Islet precursor cell (in vitro differentiated cells): Measurements from ENCODE around the gene SKAP1.

Source experiments
- DNase-seq: peaks from one replicate; pipeline ENCODE4 v3.0.0-alpha.2; 2018

SKAP1 gene

DNA sequence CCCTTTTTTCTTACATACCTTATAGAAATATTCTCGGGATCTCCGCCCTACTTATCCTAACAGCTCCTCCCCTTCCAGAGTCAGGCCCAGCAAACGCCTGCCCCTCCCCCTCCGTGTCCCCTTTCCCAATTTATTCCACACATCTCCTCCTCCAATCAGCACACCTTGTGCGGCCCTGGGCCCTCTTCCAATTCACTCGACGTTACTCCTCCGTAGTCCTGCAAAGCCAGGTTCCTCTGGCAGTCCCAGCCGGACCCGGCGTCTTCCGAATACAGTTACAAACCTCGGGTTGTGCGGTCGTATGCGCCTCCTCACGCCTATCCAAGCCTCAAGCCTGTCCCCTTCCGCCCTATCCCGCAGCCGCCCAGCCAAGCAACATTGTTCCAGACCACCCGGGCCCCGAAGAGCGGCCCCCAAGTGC is 329.4 kb downstream of the SKAP1 start:
- DNase-seq: peak; percentile 89

DNA sequence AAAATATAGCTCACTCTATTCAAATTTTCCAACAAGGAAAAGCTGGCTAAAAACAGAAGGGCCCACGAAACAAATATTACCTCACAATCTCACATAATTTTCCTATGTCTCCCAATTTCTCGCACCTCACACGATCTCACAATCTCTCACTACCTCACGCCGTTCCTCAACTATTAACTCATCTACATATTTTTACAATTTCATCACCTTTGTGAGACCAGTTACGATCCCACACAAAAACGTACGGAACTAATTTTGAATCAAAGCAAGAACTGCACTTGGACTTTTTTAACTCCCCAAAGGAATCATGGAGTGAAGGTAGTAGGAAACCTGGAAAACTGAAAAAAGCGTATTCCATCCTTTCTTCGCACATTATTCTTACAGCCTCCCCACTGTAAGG is 329.9 kb downstream of the SKAP1 start:
- DNase-seq: no peak

DNA sequence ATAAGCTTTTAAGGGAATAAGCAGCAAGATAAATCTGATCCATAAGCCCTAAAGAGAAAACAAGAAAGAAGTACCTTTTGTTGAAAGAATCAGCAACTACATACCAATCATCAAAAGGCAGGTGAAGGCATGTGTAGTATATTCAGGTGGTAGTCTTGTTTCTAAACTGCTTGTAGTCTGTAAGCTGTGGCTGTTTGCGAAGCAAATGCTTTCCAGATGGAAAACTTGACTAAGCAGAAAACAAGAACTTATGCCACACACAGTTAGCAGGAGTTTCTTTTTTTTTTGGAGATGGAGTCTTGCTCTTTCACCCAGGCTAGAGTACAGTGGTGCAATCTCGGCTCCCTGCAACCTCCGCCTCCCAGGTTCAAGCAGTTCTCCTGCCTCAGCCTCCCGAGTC is 334.4 kb downstream of the SKAP1 start:
- DNase-seq: no peak

DNA sequence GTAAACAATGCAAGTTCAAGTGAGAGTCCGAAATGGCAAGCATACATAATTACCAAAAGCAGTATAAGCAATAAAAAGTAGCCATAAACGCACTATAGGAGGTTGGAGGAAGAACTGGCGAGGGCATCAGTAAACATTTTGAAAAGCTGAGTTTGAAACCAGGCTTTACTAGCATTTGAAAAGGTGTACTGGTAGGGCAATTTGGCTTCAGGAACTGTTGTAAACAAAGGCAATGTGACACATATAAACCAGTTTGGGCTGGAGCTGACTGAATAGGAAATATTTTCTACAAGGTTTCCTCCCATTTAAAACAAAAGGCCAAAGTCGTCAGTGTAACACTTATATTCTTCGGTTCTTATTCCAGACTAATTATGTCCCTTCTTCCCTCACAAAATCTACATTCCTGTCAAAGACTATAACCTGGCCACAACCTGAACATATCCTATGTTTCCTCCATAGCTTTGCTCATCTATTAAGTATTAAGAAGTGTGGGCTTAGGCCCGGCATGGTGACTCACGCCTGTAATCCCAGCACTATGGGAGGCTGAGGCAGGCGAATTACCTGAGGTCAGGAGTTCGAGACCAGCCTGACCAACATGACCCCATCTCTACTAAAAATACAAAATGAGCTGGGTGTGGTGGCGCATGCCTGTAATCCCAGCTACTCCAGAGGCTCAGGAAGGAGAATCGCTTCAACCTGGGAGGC is 336.5 kb downstream of the SKAP1 start:
- DNase-seq: no peak

DNA sequence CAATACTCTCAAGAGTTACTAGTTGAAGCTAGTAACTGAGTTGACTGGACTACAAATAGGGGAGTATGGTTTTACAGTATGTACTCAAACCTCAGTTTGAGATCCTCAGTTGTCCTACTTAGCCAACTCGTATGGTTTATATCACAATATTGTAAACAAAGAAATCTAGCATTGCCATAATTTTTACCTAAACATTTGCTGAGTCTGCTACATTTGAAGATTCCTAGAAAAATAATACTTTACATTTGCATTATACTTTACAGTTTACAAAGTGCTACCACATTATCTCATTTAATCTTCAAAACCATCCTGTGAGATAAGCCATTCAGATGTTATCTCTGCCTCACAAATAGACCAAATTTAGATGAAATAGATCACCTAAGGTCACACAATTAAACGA is 345.1 kb downstream of the SKAP1 start:
- no peak for DNase-seq
